Measurements from ENCODE around the gene ZNF148.

The ZNF148 gene

GRCh38 chr3:125185805-125186204 is 189.3 kb downstream of the ZNF148 start:
- no peak for DNase-seq

- DNase-seq, result no peak
Measured at GRCh38 chr3:125179884-125180240, 195.3 kb downstream of the ZNF148 start.

GRCh38 chr3:125179143-125179883 is 195.8 kb downstream of the ZNF148 start:
- DNase-seq, result no peak

GRCh38 chr3:125177746-125178145 is 197.4 kb downstream of the ZNF148 start:
- no peak for DNase-seq

Measured in NCI-H1417 (cell line).